H9 (cell line): ENCODE measurements around the gene TCF25. TPM values are rescaled to one million over a fixed set of nuclear protein-coding genes. Genes with fewer than 3 reads are reported as not detected.
A peak's percentile ranks its signal among the peaks of the same experiment; 100 is the strongest.

Experiments used
- DNase-seq: peaks from one replicate; pipeline ENCODE4 v3.0.0-alpha.2; 2017
- H2AFZ ChIP-seq: one replicate; pipeline ENCODE4 v1.6.1; 2013; ENCODE audit warnings: mild to moderate bottlenecking, low read length, control low read depth, moderate library complexity
- H2AK5ac ChIP-seq: 2 replicates; pipeline ENCODE4 v1.6.1; 2013; ENCODE audit warnings: low read length, control low read depth, mixed read lengths; ENCODE audit not compliant: insufficient read length
- H2BK120ac ChIP-seq: one replicate; pipeline ENCODE4 v1.6.1; 2013; ENCODE audit warnings: low read depth, mild to moderate bottlenecking, low read length, control low read depth, inconsistent platforms; ENCODE audit not compliant: poor library complexity, severe bottlenecking
- H2BK12ac ChIP-seq: 2 replicates; pipeline ENCODE4 v1.6.1; 2013; ENCODE audit warnings: low read length, control low read depth, mixed read lengths, low read depth; ENCODE audit not compliant: insufficient read length
- H2BK15ac ChIP-seq: 2 replicates; pipeline ENCODE4 v1.6.1; 2013; ENCODE audit warnings: low read depth, low read length, control low read depth
- H2BK20ac ChIP-seq: one replicate; pipeline ENCODE4 v1.6.1; 2013; ENCODE audit warnings: low read depth, mild to moderate bottlenecking, low read length, control low read depth, inconsistent platforms; ENCODE audit not compliant: poor library complexity, severe bottlenecking
- H2BK5ac ChIP-seq: 2 replicates; pipeline ENCODE4 v1.6.1; 2013; ENCODE audit warnings: low read length, control low read depth, mixed read lengths; ENCODE audit not compliant: insufficient read length
- H3K14ac ChIP-seq: 2 replicates; pipeline ENCODE4 v1.6.1; 2013; ENCODE audit warnings: low read length, control low read depth; ENCODE audit not compliant: insufficient read depth
- H3K18ac ChIP-seq: 2 replicates; pipeline ENCODE4 v1.6.1; 2013; ENCODE audit warnings: low read depth, mild to moderate bottlenecking, mixed read lengths, low read length, control low read depth; ENCODE audit not compliant: insufficient read length
- H3K23ac ChIP-seq: 2 replicates; pipeline ENCODE4 v1.6.1; 2013; ENCODE audit warnings: low read length, control low read depth, mixed read lengths, low read depth; ENCODE audit not compliant: insufficient read length
- H3K23me2 ChIP-seq: 2 replicates; pipeline ENCODE4 v1.6.1; 2013; ENCODE audit warnings: low read depth, mild to moderate bottlenecking, mixed read lengths, low read length, control low read depth; ENCODE audit not compliant: insufficient read length, poor library complexity, severe bottlenecking
- H3K27ac ChIP-seq: 2 replicates; pipeline ENCODE4 v1.5.1; 2013; ENCODE audit warnings: low read length, control low read depth, mixed read lengths, low read depth; ENCODE audit not compliant: insufficient read length
- H3K27me3 ChIP-seq: 2 replicates; pipeline ENCODE4 v1.6.1; 2013; ENCODE audit warnings: low read length, control low read depth, inconsistent platforms; ENCODE audit not compliant: insufficient read depth
- H3K4ac ChIP-seq: 2 replicates; pipeline ENCODE4 v1.6.1; 2013; ENCODE audit warnings: low read depth, mild to moderate bottlenecking, control low read depth, inconsistent platforms, low read length, moderate library complexity
- H3K4me1 ChIP-seq: 2 replicates; pipeline ENCODE4 v1.6.1; 2013; ENCODE audit warnings: low read length, control low read depth, inconsistent platforms; ENCODE audit not compliant: insufficient read depth
- H3K4me2 ChIP-seq: 2 replicates; pipeline ENCODE4 v1.6.1; 2013; ENCODE audit warnings: low read length, control low read depth, mixed read lengths; ENCODE audit not compliant: insufficient read length, insufficient read depth
- H3K56ac ChIP-seq: 2 replicates; pipeline ENCODE4 v1.6.1; 2013; ENCODE audit warnings: low read depth, mild to moderate bottlenecking, mixed read lengths, low read length, control low read depth; ENCODE audit not compliant: insufficient read length
- H3K79me1 ChIP-seq: 2 replicates; pipeline ENCODE4 v1.6.1; 2013; ENCODE audit warnings: low read depth, mild to moderate bottlenecking, moderate library complexity, low read length, control low read depth, inconsistent platforms; ENCODE audit not compliant: insufficient read depth, poor library complexity, severe bottlenecking
- H3K79me2 ChIP-seq: 2 replicates; pipeline ENCODE4 v1.6.1; 2013; ENCODE audit warnings: low read length, control low read depth, inconsistent platforms; ENCODE audit not compliant: insufficient read depth
- H3K9ac ChIP-seq: 2 replicates; pipeline ENCODE4 v1.6.1; 2013; ENCODE audit warnings: low read length, control low read depth, mixed read lengths; ENCODE audit not compliant: insufficient read length; ENCODE audit errors: extremely low read depth
- H3K9me3 ChIP-seq: one replicate; pipeline ENCODE4 v1.6.1; 2013; ENCODE audit warnings: low read depth, low read length, inconsistent platforms; ENCODE audit not compliant: control insufficient read depth
- H3T11ph ChIP-seq: one replicate; pipeline ENCODE4 v1.6.1; 2013; ENCODE audit warnings: mild to moderate bottlenecking, low read length, control low read depth, inconsistent platforms
- H4K20me1 ChIP-seq: one replicate; pipeline ENCODE4 v1.6.1; 2013; ENCODE audit not compliant: control insufficient read depth, insufficient read length, insufficient read depth
- H4K5ac ChIP-seq: 2 replicates; pipeline ENCODE4 v1.6.1; 2013; ENCODE audit warnings: low read depth, mild to moderate bottlenecking, mixed read lengths, low read length, control low read depth; ENCODE audit not compliant: insufficient read length
- H4K8ac ChIP-seq: replicated peaks from 2 replicates; pipeline ENCODE4 v1.6.1; 2013; ENCODE audit warnings: low read length, control low read depth, mixed read lengths, low read depth; ENCODE audit not compliant: insufficient read length
- H4K91ac ChIP-seq: 2 replicates; pipeline ENCODE4 v1.6.1; 2013; ENCODE audit warnings: low read depth, mild to moderate bottlenecking, moderate library complexity, mixed read lengths, low read length, control low read depth; ENCODE audit not compliant: insufficient read length
- H3K27ac Mint-ChIP-seq, 3 experiments: 2 replicates in 2 of 3; 3 replicates in 1 of 3; pipeline ENCODE4 v1.8.0; 2020 to 2021; ENCODE audit warnings: mixed read lengths in 3 of 3, mild to moderate bottlenecking in 1 of 3, moderate library complexity in 1 of 3
- H3K27me3 Mint-ChIP-seq: 2 replicates; pipeline ENCODE4 v1.8.0; 2021; ENCODE audit warnings: low read depth, mild to moderate bottlenecking, moderate library complexity, mixed read lengths
- H3K36me3 Mint-ChIP-seq, 3 experiments: 2 replicates in 2 of 3; 3 replicates in 1 of 3; pipeline ENCODE4 v1.8.0; 2020 to 2021; ENCODE audit warnings: low read depth in 3 of 3, mixed read lengths in 3 of 3; ENCODE audit not compliant: insufficient read depth in 1 of 3
- H3K4me1 Mint-ChIP-seq, 2 experiments: 2 replicates each; pipeline ENCODE4 v1.8.0; 2020; ENCODE audit warnings: mixed read lengths in 2 of 2
- H3K4me3 Mint-ChIP-seq, 2 experiments: 2 replicates in 1 of 2; 3 replicates in 1 of 2; pipeline ENCODE4 v1.8.0; 2020 to 2021; ENCODE audit warnings: mild to moderate bottlenecking in 2 of 2, mixed read lengths in 2 of 2, moderate library complexity in 1 of 2
- H3K9me3 Mint-ChIP-seq, 2 experiments: 2 replicates in 1 of 2; 3 replicates in 1 of 2; pipeline ENCODE4 v1.8.0; 2020; ENCODE audit warnings: mild to moderate bottlenecking in 2 of 2, mixed read lengths in 2 of 2, moderate library complexity in 1 of 2
- WGBS: extraction: QIAGEN DNeasy Blood & Tissue Kit; methylation state at CpG from one replicate; pipeline ENCODE4 v1.1.7; 2013; ENCODE audit warnings: missing lambda C conversion rate, low lambda C conversion rate, mixed read lengths; ENCODE audit not compliant: insufficient read length; ENCODE audit errors: extremely low coverage; 5-methylcytosine and 5-hydroxymethylcytosine counted together
- total RNA-seq: library from RNA; stranded (reverse); gene quantifications from 2 replicates; pipeline ENCODE4 v1.2.1, GENCODE V29; 2021
- TF ChIP-seq, protein P1 (sequence below): fragments of 200-600 bp; sonication (generic); conservative IDR thresholded peaks from 3 replicates; pipeline ENCODE4 v1.8.0; 2021; ENCODE audit warnings: antibody characterized with exemption, mild to moderate bottlenecking

The TCF25 gene
- total RNA-seq, 1 experiment from 2014 or later, result 109 TPM

GRCh38 chr16:89897204-89897603, 23.8 kb downstream of the TCF25 start:
- Histone ChIP-seq H2AK5ac (no peak overlapping the region), H4K20me1 (no peaks in the 10 kb centered on the region)
- no peaks in the 10 kb centered on the region for H3K27me3 Mint-ChIP-seq

More at GRCh38 chr16:89897204-89897603, 23.8 kb downstream of the TCF25 start:
- Mint-ChIP-seq H3K27ac (peak overlapping the region in 1 of 3 experiments; percentile 44; a peak in 1 of 7 replicates), H3K9me3 (no peaks in the 10 kb centered on the region), H3K36me3 (peaks cover 27 to 65% (median 59%) of the 10 kb centered on the region in 3 experiments), H3K4me1 (no peaks in the 10 kb centered on the region), H3K4me3 (no peak overlapping the region; a peak in 1 of 5 replicates)
- H3K27me3 ChIP-seq, result no peaks in the 10 kb centered on the region
- DNase-seq, result no peak
- no CpG with 5 or more reads among the region's 11 CpGs for WGBS
- no peak overlapping the region for H2BK15ac ChIP-seq
- no peak overlapping the region for H3K14ac ChIP-seq
- no peak overlapping the region for H4K8ac ChIP-seq
- H3K4me2 ChIP-seq, result no peak overlapping the region
- H3K23ac ChIP-seq, result no peak overlapping the region
- TF ChIP-seq, protein P1, sequence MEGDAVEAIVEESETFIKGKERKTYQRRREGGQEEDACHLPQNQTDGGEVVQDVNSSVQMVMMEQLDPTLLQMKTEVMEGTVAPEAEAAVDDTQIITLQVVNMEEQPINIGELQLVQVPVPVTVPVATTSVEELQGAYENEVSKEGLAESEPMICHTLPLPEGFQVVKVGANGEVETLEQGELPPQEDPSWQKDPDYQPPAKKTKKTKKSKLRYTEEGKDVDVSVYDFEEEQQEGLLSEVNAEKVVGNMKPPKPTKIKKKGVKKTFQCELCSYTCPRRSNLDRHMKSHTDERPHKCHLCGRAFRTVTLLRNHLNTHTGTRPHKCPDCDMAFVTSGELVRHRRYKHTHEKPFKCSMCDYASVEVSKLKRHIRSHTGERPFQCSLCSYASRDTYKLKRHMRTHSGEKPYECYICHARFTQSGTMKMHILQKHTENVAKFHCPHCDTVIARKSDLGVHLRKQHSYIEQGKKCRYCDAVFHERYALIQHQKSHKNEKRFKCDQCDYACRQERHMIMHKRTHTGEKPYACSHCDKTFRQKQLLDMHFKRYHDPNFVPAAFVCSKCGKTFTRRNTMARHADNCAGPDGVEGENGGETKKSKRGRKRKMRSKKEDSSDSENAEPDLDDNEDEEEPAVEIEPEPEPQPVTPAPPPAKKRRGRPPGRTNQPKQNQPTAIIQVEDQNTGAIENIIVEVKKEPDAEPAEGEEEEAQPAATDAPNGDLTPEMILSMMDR, result no peak
- no peak overlapping the region for H3K9ac ChIP-seq
- H3K79me1 ChIP-seq, result no peaks in the 10 kb centered on the region
- no peak overlapping the region for H2BK20ac ChIP-seq
- no peak overlapping the region for H2BK12ac ChIP-seq
- H3K4me1 ChIP-seq, result no peaks in the 10 kb centered on the region
- no peaks in the 10 kb centered on the region for H3K9me3 ChIP-seq
- H3T11ph ChIP-seq, result no peak overlapping the region
- H4K5ac ChIP-seq, result no peak overlapping the region
- no peaks in the 10 kb centered on the region for H3K23me2 ChIP-seq
- no peak overlapping the region for H3K4ac ChIP-seq
- H2BK5ac ChIP-seq, result no peak overlapping the region
- no peaks in the 10 kb centered on the region for H3K79me2 ChIP-seq
- no peak overlapping the region for H3K27ac ChIP-seq
- no peak overlapping the region for H2AFZ ChIP-seq
- no peak overlapping the region for H4K91ac ChIP-seq
- H3K18ac ChIP-seq, result no peak overlapping the region
- no peak overlapping the region for H3K56ac ChIP-seq
- H2BK120ac ChIP-seq, result no peak overlapping the region
